A549 (cell line): ENCODE results near the gene ACER3. TPM values are rescaled to one million over a fixed set of nuclear protein-coding genes. Genes with fewer than 3 reads are reported as not detected.

Source experiments
- ATAC-seq, 2 experiments: fragments of 200-7000 bp in 1 of 2; fragments of >200 bp in 1 of 2; cut with Nextera tagmentation in 1 of 2; cut with Tn5 transposase in 1 of 2; 3 replicates each; pipeline versions ENCODE4 v1.8.0 to v1.9.1; 2018 to 2020; ENCODE audit warnings: mild to moderate bottlenecking in 1 of 2, moderate library complexity in 1 of 2
- CTCF ChIA-PET: fragments of 300-600 bp; sonication (Branson Sonifier 250); formaldehyde crosslinking; extraction: SDS; loops from one replicate; lab custom pipeline; 2021; ENCODE audit warnings: antibody characterized with exemption, inconsistent platforms; lab: Yijun Ruan, JAX
- POLR2A ChIA-PET: fragments of 350-600 bp; formaldehyde crosslinking; extraction: SDS; loops from one replicate; lab custom pipeline; 2021; ENCODE audit warnings: antibody characterized with exemption, inconsistent platforms; lab: Yijun Ruan, JAX
- DNase-seq, 2 experiments: peaks; one replicate each; pipeline versions ENCODE4 v3.0.0 to v3.0.0-alpha.2; 2011 to 2016; ENCODE audit warnings: low read depth in 1 of 2, low spot score in 1 of 2
- FAIRE-seq: peaks from 2 replicates; lab custom pipeline; 2011; peaks lifted over from hg19 to GRCh38; lab: Jason Lieb, UNC
- H3K27ac ChIP-seq, 2 experiments: fragments of >200 bp; sonication (Bioruptor Twin); formaldehyde crosslinking; 3 replicates each; pipeline ENCODE4 v1.5.1; 2016 to 2017
- H3K4me1 ChIP-seq: fragments of >200 bp; sonication (Bioruptor Twin); formaldehyde crosslinking; 3 replicates; pipeline ENCODE4 v1.6.1; 2016
- H3K4me2 ChIP-seq: fragments of >200 bp; sonication (Bioruptor Twin); formaldehyde crosslinking; 3 replicates; pipeline ENCODE4 v1.6.1; 2016
- H3K4me3 ChIP-seq: fragments of >200 bp; sonication (Bioruptor Twin); formaldehyde crosslinking; 3 replicates; pipeline ENCODE4 v1.5.1; 2016
- H3K9me3 ChIP-seq: fragments of >200 bp; sonication (Bioruptor Twin); formaldehyde crosslinking; 3 replicates; pipeline ENCODE4 v1.6.1; 2016
- BCL3 ChIP-seq: fragments of >200 bp; sonication (Bioruptor Twin); formaldehyde crosslinking; IDR thresholded peaks from 3 replicates; pipeline ENCODE4 v1.6.1; 2016
- CBX2 ChIP-seq: fragments of 200-600 bp; sonication (generic); IDR thresholded peaks from 2 replicates; pipeline ENCODE4 v1.6.1; 2016; ENCODE audit warnings: low read depth, mild to moderate bottlenecking, borderline replicate concordance
- CHD4 ChIP-seq: fragments of 200-600 bp; sonication (generic); IDR thresholded peaks from 2 replicates; pipeline ENCODE4 v1.6.1; 2016; ENCODE audit warnings: antibody characterized with exemption, mild to moderate bottlenecking, borderline replicate concordance
- EHF ChIP-seq: fragments of 250-450 bp; sonication (Bioruptor Pico); IDR thresholded peaks from 2 replicates; pipeline ENCODE4 v1.5.0; 2020; ENCODE audit warnings: mild to moderate bottlenecking
- EHMT2 ChIP-seq: fragments of 200-600 bp; sonication (generic); IDR thresholded peaks from 2 replicates; pipeline ENCODE4 v1.6.1; 2016; ENCODE audit warnings: antibody characterized with exemption, low read depth, mild to moderate bottlenecking, moderate library complexity
- EP300 ChIP-seq, 2 experiments: fragments of >200 bp; sonication (Bioruptor Twin); formaldehyde crosslinking; IDR thresholded peaks; 2 replicates in 1 of 2; 3 replicates in 1 of 2; pipeline ENCODE4 v1.6.1; 2016 to 2017
- FOSB ChIP-seq: fragments of 250-450 bp; sonication (Bioruptor Pico); IDR thresholded peaks from 2 replicates; pipeline ENCODE4 v1.5.0; 2020; ENCODE audit warnings: mild to moderate bottlenecking, moderate library complexity
- FOSL2 ChIP-seq, 2 experiments: fragments of 450-650 bp in 1 of 2; fragments of >200 bp in 1 of 2; sonication (Bioruptor Twin) in 1 of 2; formaldehyde crosslinking; IDR thresholded peaks; 2 replicates each; pipeline versions ENCODE4 v1.5.0 to v1.6.1; 2016 to 2020; ENCODE audit warnings: mild to moderate bottlenecking in 1 of 2, moderate library complexity in 1 of 2
- FOXS1 ChIP-seq: fragments of 250-450 bp; sonication (Bioruptor Pico); IDR thresholded peaks from 2 replicates; pipeline ENCODE4 v1.5.0; 2020; ENCODE audit warnings: mild to moderate bottlenecking, moderate library complexity
- HDAC2 ChIP-seq: fragments of 200-600 bp; sonication (generic); IDR thresholded peaks from 2 replicates; pipeline ENCODE4 v1.6.1; 2016
- HES2 ChIP-seq: fragments of >200 bp; sonication (Bioruptor Twin); formaldehyde crosslinking; IDR thresholded peaks from 2 replicates; pipeline ENCODE4 v1.6.1; 2016
- HOXA7 ChIP-seq: fragments of 250-450 bp; sonication (Bioruptor Pico); IDR thresholded peaks from 2 replicates; pipeline ENCODE4 v1.5.0; 2020; ENCODE audit warnings: mild to moderate bottlenecking, moderate library complexity
- HOXB5 ChIP-seq: fragments of 250-450 bp; sonication (Bioruptor Pico); IDR thresholded peaks from 2 replicates; pipeline ENCODE4 v1.5.0; 2020; ENCODE audit warnings: mild to moderate bottlenecking, moderate library complexity
- JUNB ChIP-seq: fragments of >200 bp; sonication (Bioruptor Twin); formaldehyde crosslinking; IDR thresholded peaks from 2 replicates; pipeline ENCODE4 v1.6.1; 2016
- KDM5A ChIP-seq: fragments of 200-600 bp; sonication (generic); IDR thresholded peaks from 2 replicates; pipeline ENCODE4 v1.6.1; 2016; ENCODE audit warnings: antibody characterized with exemption, mild to moderate bottlenecking
- NR3C1 ChIP-seq: fragments of >200 bp; sonication (Bioruptor Twin); formaldehyde crosslinking; IDR thresholded peaks from 3 replicates; pipeline ENCODE4 v1.6.1; 2017
- PHF8 ChIP-seq: fragments of 200-600 bp; sonication (generic); IDR thresholded peaks from 2 replicates; pipeline ENCODE4 v1.6.1; 2016; ENCODE audit warnings: low read depth, mild to moderate bottlenecking, antibody characterized with exemption, moderate library complexity, borderline replicate concordance
- POLR2A ChIP-seq: IDR thresholded peaks from 2 replicates; pipeline ENCODE4 v1.6.1; 2012; ENCODE audit warnings: mild to moderate bottlenecking, low read length
- POLR2AphosphoS2 ChIP-seq: conservative IDR thresholded peaks from 2 replicates; pipeline ENCODE4 v1.6.1; 2012; ENCODE audit warnings: low read length, improper control_type of control experiment, inconsistent platforms
- RAD21 ChIP-seq, 2 experiments: fragments of >200 bp in 1 of 2; sonication (Bioruptor Twin) in 1 of 2; formaldehyde crosslinking in 1 of 2; IDR thresholded peaks in 1 of 2; conservative IDR thresholded peaks in 1 of 2; 2 replicates in 1 of 2; 3 replicates in 1 of 2; pipeline ENCODE4 v1.6.1; 2012 to 2018; ENCODE audit warnings: inconsistent platforms in 1 of 2
- RARB ChIP-seq: fragments of 250-450 bp; sonication (Bioruptor Pico); IDR thresholded peaks from 2 replicates; pipeline ENCODE4 v1.8.0; 2021; ENCODE audit warnings: mild to moderate bottlenecking, moderate library complexity
- RCOR1 ChIP-seq: fragments of 150-350 bp; IDR thresholded peaks from 2 replicates; pipeline ENCODE4 v1.6.1; 2014; ENCODE audit warnings: antibody characterized with exemption, low read length, low read depth
- SMC3 ChIP-seq: fragments of >200 bp; sonication (Bioruptor Twin); formaldehyde crosslinking; IDR thresholded peaks from 3 replicates; pipeline ENCODE4 v1.6.1; 2018; ENCODE audit warnings: inconsistent platforms
- SREBF2 ChIP-seq: fragments of 450-650 bp; IDR thresholded peaks from 2 replicates; pipeline ENCODE4 v1.6.1; 2014; ENCODE audit warnings: mild to moderate bottlenecking, moderate library complexity
- TP53 ChIP-seq: fragments of 250-450 bp; sonication (Bioruptor Pico); IDR thresholded peaks from 2 replicates; pipeline ENCODE4 v1.5.0; 2021; ENCODE audit warnings: mild to moderate bottlenecking, moderate library complexity
- ZFP36 ChIP-seq: fragments of 450-650 bp; IDR thresholded peaks from 2 replicates; pipeline ENCODE4 v1.6.1; 2014; ENCODE audit warnings: borderline replicate concordance; ENCODE audit not compliant: partially characterized antibody
- ZNF302 ChIP-seq: fragments of 250-450 bp; sonication (Bioruptor Pico); IDR thresholded peaks from 2 replicates; pipeline ENCODE4 v1.9.0; 2021; ENCODE audit warnings: inconsistent platforms, mild to moderate bottlenecking, moderate library complexity
- ZSCAN20 ChIP-seq: fragments of 250-450 bp; sonication (Bioruptor Pico); IDR thresholded peaks from 2 replicates; pipeline ENCODE4 v1.8.0; 2022; ENCODE audit warnings: mild to moderate bottlenecking, moderate library complexity
- WGBS: methylation state at CpG from one replicate; pipeline ENCODE4 v1.1.6; 2017; ENCODE audit errors: missing lambda C conversion rate; 5-methylcytosine and 5-hydroxymethylcytosine counted together
- polyA plus RNA-seq, 4 experiments: library from polyadenylated mRNA; depleted of rRNA in 3 of 4; stranded (reverse); fragments of >200 nt; fragmentation: RNase III in 1 of 4; extraction: RNeasy Plus Mini Kit Qiagen cat#74134 plus additional on column Dnase treatment in 1 of 4; gene quantifications; 2 replicates in 3 of 4; 3 replicates in 1 of 4; pipeline ENCODE4 v1.2.3, GENCODE V29; 2011 to 2017
- TF ChIP-seq, protein P1 (sequence below): fragments of >200 bp; sonication (Bioruptor Twin); formaldehyde crosslinking; IDR thresholded peaks from 3 replicates; pipeline ENCODE4 v1.5.1; 2016

Gene ACER3
- polyA plus RNA-seq, 2 of the 4 experiments (the other 2 are of a cell fraction) = 16.0 to 46.6 TPM

GRCh38 chr11:77055913-77056312 is 195.2 kb downstream of the ACER3 start:
- ATAC-seq = no peak
- Histone ChIP-seq H3K27ac (no peak overlapping the region), H3K4me3 (no peak overlapping the region), H3K4me2 (no peak overlapping the region), H3K9me3 (peaks cover 37% of the 10 kb centered on the region), H3K4me1 (peaks cover 7% of the 10 kb centered on the region)
- no peak for DNase-seq
- FAIRE-seq = no peak
- ChIA-PET CTCF (interaction anchor here (0.7 to 12.5 kb wide), 6 partner anchors 9 to 71 kb away, joined by 3 to 242 read pairs (median 6); partner anchors contain the start of gene CAPN5), POLR2A (no interaction called here)
- 77% methylated on average over 5 of the region's 5 CpGs for WGBS
- no peak for TF ChIP-seq FOSL2 (IDR thresholded peaks at IDR 0.05)
- no peak for TF ChIP-seq FOSL2 (CRISPR knock-in tag; IDR thresholded peaks at IDR 0.05)
- no peak for TF ChIP-seq RCOR1
- TF ChIP-seq EP300 (IDR thresholded peaks at IDR 0.05) = no peak
- TF ChIP-seq NR3C1 = no peak
- no peak for TF ChIP-seq HES2
- no peak for TF ChIP-seq HOXB5
- TF ChIP-seq ZNF302 (CRISPR knock-in tag) = no peak
- TF ChIP-seq FOSB (CRISPR knock-in tag) = no peak
- TF ChIP-seq BCL3 = no peak
- no peak for TF ChIP-seq SMC3
- no peak for TF ChIP-seq CBX2
- TF ChIP-seq TP53 (CRISPR knock-in tag) = no peak
- no peak for TF ChIP-seq FOXS1 (CRISPR knock-in tag)
- no peak for TF ChIP-seq HDAC2
- TF ChIP-seq EHMT2 = no peak
- TF ChIP-seq RARB (CRISPR knock-in tag) = no peak
- no peak for TF ChIP-seq POLR2AphosphoS2
- no peak for TF ChIP-seq JUNB

GRCh38 chr11:77056814-77057402 is 196.2 kb downstream of the ACER3 start:
- POLR2A ChIA-PET = no interaction called here
- CTCF ChIA-PET = interaction anchor here (0.7 to 12.5 kb wide), 5 partner anchors 8 to 70 kb away, joined by 3 to 242 read pairs (median 9); no protein-coding TSS in a partner anchor

DNA sequence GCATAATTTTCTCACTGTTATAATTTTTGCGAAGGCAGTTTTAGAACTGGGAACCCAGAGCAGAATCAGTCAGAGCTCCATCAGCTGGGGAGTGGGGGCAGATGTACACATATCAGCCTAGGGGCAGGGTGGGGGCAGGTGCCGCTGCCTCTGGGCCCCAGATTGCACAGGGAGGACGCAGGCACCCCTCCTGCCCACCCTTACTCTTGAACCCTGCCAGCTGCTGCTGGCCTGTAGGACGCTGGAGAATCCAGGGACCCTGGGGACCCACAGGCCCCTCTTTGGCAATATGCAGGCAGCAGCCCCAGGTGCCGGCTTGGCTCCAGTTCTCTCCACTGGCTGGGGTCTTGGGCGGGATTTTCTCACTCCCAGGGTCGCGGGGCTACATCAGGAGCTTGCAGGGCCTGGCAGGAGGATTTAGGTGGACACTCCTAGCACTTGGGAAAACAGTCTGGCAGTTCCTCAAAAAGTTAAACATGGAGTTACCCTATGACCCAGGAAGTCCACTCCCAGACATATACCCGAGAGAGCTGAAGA is 197.3 kb downstream of the ACER3 start:
- Histone ChIP-seq H3K4me2 (no peak overlapping the region), H3K27ac (no peak overlapping the region), H3K4me3 (no peak overlapping the region), H3K9me3 (peaks cover 48% of the 10 kb centered on the region), H3K4me1 (peaks cover 13% of the 10 kb centered on the region)
- DNase-seq (no peak), FAIRE-seq (no peak), ATAC-seq (no peak)
- TF ChIP-seq POLR2A (no peak), ZSCAN20 (CRISPR knock-in tag) (no peak), HOXA7 (CRISPR knock-in tag) (no peak), PHF8 (no peak), EHF (CRISPR knock-in tag) (no peak), FOXS1 (CRISPR knock-in tag) (no peak), SREBF2 (no peak), RAD21 (conservative IDR thresholded peaks at IDR 0.05 in 1 of 2, IDR thresholded peaks at IDR 0.05 in 1 of 2) (no peak), CHD4 (no peak)
- TF ChIP-seq, protein P1, sequence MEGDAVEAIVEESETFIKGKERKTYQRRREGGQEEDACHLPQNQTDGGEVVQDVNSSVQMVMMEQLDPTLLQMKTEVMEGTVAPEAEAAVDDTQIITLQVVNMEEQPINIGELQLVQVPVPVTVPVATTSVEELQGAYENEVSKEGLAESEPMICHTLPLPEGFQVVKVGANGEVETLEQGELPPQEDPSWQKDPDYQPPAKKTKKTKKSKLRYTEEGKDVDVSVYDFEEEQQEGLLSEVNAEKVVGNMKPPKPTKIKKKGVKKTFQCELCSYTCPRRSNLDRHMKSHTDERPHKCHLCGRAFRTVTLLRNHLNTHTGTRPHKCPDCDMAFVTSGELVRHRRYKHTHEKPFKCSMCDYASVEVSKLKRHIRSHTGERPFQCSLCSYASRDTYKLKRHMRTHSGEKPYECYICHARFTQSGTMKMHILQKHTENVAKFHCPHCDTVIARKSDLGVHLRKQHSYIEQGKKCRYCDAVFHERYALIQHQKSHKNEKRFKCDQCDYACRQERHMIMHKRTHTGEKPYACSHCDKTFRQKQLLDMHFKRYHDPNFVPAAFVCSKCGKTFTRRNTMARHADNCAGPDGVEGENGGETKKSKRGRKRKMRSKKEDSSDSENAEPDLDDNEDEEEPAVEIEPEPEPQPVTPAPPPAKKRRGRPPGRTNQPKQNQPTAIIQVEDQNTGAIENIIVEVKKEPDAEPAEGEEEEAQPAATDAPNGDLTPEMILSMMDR = no peak
- POLR2A ChIA-PET = no interaction called here
- CTCF ChIA-PET = interaction anchor here (2.1 to 12.5 kb wide), 3 partner anchors 10 to 69 kb away, joined by 8 to 242 read pairs (median 16); no protein-coding TSS in a partner anchor
- WGBS = 76% methylated on average over 6 of the region's 9 CpGs

More at GRCh38 chr11:77056814-77057402, 196.2 kb downstream of the ACER3 start:
- H3K9me3 ChIP-seq = peaks cover 44% of the 10 kb centered on the region
- H3K4me3 ChIP-seq = no peak overlapping the region
- H3K27ac ChIP-seq = no peak overlapping the region
- 45% methylated on average over 2 of the region's 3 CpGs for WGBS
- no peak for FAIRE-seq
- peaks cover 13% of the 10 kb centered on the region for H3K4me1 ChIP-seq
- no peak overlapping the region for H3K4me2 ChIP-seq
- no peak for ATAC-seq
- DNase-seq = no peak
- TF ChIP-seq ZFP36 (no peak), KDM5A (peak; percentile 81)
